ENCODE data around the gene SOX5.

The SOX5 gene

DNA sequence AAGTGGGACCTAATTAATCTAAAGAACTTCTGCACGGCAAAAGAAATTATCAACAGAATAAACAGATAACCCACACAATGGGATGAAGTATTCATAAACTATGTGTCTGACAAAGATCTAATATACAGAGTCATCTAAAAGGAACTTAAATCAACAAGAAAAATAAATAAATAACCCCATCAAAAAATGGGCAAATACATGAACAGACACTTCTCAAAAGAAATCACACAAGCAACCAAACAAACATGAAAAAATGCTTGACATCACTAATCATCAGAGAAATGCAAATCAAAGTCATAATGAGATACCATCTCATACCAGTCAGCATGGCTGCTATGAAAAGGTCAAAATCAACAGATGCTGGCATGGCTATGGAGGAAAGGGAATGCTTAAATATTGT, 466.9 kb downstream of the SOX5 start:
- no peak for DNase-seq (ENCODE audit: low spot score)

Data from CD4-positive, alpha-beta T cell treated with Interleukin-6 at 100 ng/mL for 8 hours (primary cell).